GM23248 (cell line): ENCODE data around the gene HPD.

Experiments
- EZH2 ChIP-seq: fragments of 200-600 bp; sonication (generic); IDR thresholded peaks from 2 replicates; pipeline ENCODE4 v1.6.1; 2018; ENCODE audit warnings: antibody characterized with exemption, mild to moderate bottlenecking; ENCODE audit not compliant: insufficient read depth, poor library complexity, severe bottlenecking
- EZH2phosphoT487 ChIP-seq: fragments of 200-600 bp; sonication (generic); IDR thresholded peaks from 2 replicates; pipeline ENCODE4 v1.6.1; 2018; ENCODE audit warnings: antibody characterized with exemption, moderate library complexity, mild to moderate bottlenecking, low read depth; ENCODE audit not compliant: insufficient read depth

DNA sequence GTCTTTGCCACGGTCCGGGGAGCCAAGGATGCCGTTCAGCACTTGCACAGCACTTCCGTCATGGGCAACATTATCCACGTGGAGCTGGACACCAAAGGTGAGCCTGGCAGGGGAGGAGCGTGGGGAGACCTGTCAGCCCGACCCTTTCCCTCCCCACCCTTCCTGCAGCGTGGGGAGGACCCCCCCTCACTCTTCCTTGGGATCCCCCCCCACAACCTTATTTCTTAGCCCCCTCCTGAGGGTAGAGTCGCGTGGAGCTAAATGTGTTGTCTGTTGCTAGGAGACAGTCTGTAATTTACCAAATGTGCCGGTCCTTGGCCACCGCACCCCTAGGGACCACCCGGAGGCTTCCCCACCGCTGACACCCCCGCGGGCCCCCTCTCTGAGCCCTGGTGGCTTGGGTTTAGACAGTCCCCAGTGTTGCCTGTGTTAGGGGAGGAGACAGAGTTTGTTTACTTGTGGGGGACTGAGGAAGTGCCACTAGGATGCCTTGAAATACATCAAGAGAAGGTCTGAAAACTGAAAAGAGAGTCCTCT, 52.6 kb downstream of the HPD start:
- TF ChIP-seq EZH2phosphoT487 (no peak), EZH2 (no peak)
